ENCODE data around the gene HACD2.

HACD2 gene

GRCh38 chr3:123568875-123569274 lies 16.0 kb downstream of the HACD2 start:
- DNase-seq: peak; percentile 53

- DNase-seq: no peak
These were observed 16.8 kb downstream of the HACD2 start for GRCh38 chr3:123568034-123568433.

GRCh38 chr3:123564056-123564455 lies 20.8 kb downstream of the HACD2 start:
- DNase-seq: no peak

- no peak for DNase-seq
These were observed 22.3 kb downstream of the HACD2 start for GRCh38 chr3:123562547-123562946.

DNA sequence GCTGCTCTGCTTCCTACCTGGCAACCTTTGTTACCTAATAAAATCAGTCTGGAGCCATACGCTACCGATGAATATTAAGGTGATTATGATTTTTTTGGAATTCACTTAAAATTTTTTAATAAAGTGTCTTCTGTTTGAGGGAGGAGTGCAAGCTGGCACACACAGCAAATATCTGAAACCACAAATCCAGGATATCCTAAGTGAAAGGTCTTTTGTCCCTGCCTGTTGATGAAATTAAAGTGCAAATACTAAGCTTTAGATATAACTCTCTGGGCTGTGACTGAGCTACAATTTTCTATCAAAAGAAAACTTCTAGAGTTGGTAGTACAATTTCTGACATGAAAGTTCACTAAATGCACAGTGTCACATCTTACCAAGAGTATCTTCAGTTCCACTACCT lies 23.7 kb downstream of the HACD2 start:
- no peak for DNase-seq

DNA sequence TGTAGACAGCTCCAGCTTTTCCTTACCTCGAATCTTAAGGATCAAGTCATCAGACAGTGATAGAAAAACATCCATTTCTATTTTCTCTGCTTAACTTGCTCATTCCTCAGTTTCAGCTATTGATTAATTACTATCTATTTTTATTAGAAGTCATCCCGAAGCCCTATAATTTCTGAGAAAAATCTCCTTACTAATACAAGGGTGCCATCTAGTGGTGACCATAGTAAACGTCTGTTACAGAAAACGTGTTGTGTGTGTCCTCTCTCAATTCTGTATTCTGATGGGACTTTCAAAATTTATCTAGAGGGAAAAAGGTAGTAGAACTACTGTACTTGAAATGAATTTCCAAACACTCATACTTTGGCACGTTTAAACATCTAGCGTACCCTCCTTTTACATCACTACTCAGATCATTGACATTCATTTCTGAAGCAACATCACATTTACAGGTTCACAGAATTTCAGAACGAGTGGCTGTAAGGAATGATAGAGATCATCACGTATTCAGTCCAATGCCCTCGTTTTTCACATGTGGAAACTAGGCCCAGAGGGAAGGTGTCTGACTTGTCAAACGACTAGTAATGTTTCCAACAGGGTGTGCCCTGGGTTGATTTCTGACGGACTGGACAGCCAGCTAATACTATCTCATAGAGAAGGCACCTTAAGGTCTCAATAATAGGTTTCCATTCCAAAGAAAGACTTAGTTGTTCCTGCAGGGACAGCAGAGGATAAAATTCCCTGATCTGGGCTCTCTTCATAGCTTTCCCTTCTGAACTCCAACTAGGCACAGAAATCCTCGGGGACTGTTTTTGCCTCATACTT lies 25.6 kb downstream of the HACD2 start:
- DNase-seq: peak; percentile 72

- no peak for DNase-seq
These were observed 31.3 kb downstream of the HACD2 start for GRCh38 chr3:123553536-123553935.

DNA sequence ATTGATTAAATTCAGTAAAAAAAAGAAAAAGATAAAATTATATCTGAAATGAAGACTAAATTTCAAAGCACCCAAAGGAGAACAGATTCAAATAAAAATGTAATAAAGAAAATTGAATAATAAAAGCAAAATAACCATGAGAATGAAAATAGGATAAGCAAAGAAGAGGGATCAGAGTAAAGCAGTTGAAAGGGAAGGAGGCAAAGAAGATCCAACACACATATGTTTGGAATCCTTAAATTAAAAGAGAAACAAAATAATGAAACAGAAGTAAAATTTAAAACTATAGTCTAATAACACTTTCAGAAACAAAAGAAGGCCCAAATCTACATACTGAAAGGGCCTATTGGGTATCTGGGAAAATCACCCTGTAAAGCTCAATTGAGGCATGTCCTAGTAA lies 32.1 kb downstream of the HACD2 start:
- no peak for DNase-seq

- DNase-seq: peak; percentile 31
These were observed 32.6 kb downstream of the HACD2 start for GRCh38 chr3:123552095-123552714.

- no peak for DNase-seq
These were observed 36.9 kb downstream of the HACD2 start for GRCh38 chr3:123547881-123548519.

GRCh38 chr3:123546133-123546755 lies 38.6 kb downstream of the HACD2 start:
- no peak for DNase-seq

DNA sequence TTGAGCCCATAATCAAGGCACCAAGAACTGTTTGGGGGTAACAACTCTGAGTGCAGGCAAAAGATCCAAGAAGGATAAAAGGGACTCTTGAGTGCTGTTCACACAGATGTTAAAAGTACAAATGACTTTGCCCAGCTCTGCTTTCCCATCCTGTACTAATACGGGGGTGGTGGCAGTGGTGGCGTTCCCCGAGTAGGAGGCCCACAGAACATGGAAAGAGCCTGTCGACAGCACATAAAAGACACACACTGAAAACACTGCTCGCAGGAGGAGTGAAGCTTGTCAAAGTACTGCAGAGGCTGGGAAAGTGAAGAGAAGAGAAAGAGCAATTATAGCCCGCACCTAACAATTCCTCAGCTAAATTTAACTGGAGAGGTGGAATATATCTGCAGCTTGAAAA lies 40.9 kb downstream of the HACD2 start:
- no peak for DNase-seq

DNA sequence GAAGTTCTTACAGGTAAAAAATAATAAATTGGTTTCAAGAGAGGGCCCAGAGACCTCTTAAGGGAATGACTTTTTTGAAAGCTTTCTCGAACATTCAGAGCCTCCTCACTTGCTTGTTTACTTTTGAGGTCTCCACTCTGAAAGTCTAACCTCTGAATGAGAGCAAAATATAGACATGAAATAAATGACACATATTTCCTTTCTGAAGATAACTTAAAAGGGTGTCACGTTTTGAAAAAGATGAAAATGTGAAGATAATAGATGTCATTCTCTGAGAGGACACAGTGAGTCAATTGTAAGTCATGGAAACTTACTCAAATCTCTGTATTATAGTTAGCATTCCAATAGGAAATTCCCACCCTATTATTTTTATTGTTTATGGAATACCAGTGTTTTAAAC lies 44.6 kb downstream of the HACD2 start:
- DNase-seq: no peak

GRCh38 chr3:123536153-123536895 lies 48.5 kb downstream of the HACD2 start:
- no peak for DNase-seq

GRCh38 chr3:123535580-123535979 lies 49.3 kb downstream of the HACD2 start:
- DNase-seq: no peak

GRCh38 chr3:123534264-123534663 lies 50.6 kb downstream of the HACD2 start:
- no peak for DNase-seq

DNA sequence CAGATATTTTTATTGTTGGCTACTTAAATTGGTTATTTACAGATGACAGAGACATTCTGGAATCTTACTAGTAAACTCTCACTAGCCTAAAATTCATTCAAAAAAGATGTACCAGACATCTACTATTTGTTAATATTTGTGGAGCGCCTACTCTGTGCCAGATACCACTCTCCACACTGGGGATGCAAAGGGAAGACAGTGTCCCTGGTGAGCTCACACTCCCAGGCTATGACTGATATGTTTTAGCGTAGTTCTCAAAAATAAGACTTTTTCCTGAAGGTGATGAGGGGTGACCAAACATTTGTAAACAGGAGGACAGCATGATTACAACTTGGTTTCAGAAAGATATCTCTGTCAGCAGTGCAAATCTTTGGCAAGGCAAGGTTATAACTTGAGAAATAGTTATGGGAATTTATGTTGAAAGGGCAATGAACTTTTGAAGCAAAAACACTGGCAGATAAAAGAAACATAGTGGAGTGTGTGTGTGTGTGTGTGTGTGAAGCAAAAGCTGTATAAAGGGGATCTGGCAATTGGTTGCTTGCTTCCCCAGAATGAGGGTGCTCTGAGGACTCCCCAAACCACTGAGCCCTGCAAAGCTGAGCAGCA lies 51.2 kb downstream of the HACD2 start:
- no peak for DNase-seq

GRCh38 chr3:123528130-123528529 lies 56.7 kb downstream of the HACD2 start:
- DNase-seq: no peak

DNA sequence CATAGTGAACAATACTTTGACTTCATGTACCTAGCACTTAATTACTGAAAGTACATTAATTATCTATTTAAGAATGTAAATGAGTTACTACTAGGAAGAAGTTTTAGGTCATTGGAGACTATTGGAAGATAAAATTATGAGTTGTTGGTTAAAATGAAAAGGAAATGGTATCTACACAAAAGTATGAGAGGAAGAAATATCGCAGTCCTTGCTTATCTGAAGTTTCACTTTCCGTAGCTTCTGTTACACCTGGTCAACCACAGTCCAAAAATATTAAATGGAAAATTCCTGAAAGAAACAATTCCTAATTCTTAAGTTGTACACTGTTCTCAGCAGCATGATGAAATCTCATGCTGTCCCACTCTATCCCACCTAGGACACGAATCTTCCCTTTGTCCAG lies 57.8 kb downstream of the HACD2 start:
- DNase-seq: no peak

DNA sequence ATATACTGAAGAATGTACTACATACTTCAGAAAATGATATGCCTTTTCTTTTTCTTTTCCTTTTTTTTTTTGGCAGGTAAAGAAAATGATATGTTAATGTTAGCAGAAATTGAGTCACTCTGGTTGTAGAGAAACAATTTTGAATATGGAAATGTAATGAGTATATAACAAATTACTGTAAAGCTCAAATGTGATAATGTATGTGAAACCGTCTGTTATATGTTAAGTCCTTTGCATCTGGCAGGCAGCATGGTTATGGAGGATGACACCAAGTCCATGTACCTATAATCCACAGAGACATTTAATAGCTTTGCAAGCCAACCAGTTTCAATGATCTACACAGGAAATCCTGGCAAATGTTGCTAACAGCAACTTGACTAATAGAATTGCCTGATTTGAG lies 58.4 kb downstream of the HACD2 start:
- DNase-seq: no peak

DNA sequence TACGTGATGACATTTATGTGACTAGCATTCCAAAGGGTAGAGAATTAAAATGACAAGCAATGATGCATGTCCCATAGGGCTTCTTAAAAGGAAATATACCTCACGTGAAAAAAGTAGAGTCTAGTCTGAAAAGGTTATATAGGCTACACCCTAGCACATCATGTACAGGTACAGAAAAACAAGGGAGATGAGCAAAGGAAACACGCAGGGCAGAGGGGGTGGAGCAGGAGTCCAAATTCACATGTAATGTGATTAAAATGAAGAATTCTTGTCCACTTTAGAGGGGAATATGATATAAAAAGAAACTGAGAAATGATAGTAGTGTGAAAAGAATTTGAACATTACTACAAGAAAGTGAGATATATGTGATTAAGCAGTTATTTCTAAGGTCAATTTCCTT lies 59.4 kb downstream of the HACD2 start:
- DNase-seq: no peak

DNA sequence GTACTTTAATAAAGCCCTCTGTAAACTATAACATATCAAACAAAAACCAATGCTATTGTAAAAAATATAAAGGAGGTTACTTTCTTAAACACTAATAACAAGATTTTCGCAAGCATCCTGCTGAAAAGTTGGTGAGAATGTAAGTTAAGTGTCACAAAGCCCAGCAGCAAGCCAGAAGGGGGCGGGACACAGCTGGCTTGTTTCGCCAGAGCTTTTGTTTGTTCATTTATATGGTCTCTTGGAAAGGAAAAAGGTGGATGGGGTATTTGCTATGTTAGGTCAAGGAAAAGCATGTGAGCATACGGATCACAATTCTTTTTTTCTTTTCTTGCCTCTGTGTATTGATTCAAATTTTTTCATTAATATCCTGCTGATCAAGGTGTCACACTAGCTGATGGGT lies 59.9 kb downstream of the HACD2 start:
- no peak for DNase-seq

DNA sequence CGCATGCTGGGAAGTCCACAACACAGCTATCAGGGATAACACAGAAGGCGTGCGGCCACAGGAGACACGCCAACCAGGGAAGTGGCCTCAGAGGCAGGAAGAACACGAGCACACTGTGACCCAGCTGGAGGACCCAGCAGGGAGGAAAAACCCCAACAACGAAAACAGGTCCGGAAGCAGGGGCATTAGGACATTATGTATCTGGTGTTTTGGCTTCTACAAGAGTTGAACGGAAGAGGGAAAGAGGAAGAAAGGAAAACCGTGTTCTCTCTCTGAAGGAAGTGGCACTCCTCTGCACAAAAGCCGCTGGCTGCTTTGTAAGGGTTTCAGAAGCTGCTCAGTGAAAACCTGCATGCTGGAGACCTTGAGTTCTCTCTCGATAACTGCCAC lies 61.8 kb downstream of the HACD2 start:
- DNase-seq: peak; percentile 16
